ENCODE measurements around the gene RFX7. TPM values are rescaled to one million over a fixed set of nuclear protein-coding genes. Genes with fewer than 3 reads are reported as not detected.

RFX7 gene
- total and polyA plus RNA-seq, 2 experiments from 2014 or later = 5.9 to 11.6 TPM

- Histone ChIP-seq H3K9me3 (ENCODE audit: low read depth) (no peaks in the 10 kb centered on the region), H3K36me3 (peaks cover 8% of the 10 kb centered on the region), H3K4me1 (ENCODE audit: low read depth) (no peaks in the 10 kb centered on the region), H3K4me3 (no peak overlapping the region), H3K27ac (no peak overlapping the region), H3K27me3 (no peaks in the 10 kb centered on the region)
- TF ChIP-seq CTCF (IDR thresholded peaks at IDR 0.05; ENCODE audit: low read depth, low read length) = no peak
- DNase-seq (ENCODE audit: low read depth in 1 of 2, low spot score in 1 of 2) = no peak
These were observed 155.3 kb downstream of the RFX7 start for GRCh38 chr15:56088389-56088788.

- DNase-seq (ENCODE audit: low read depth in 1 of 2, low spot score in 1 of 2) = no peak
- Histone ChIP-seq H3K4me3 (no peak overlapping the region), H3K27ac (no peak overlapping the region), H3K4me1 (ENCODE audit: low read depth) (no peaks in the 10 kb centered on the region), H3K9me3 (ENCODE audit: low read depth) (no peaks in the 10 kb centered on the region), H3K36me3 (no peaks in the 10 kb centered on the region), H3K27me3 (no peaks in the 10 kb centered on the region)
- no peak for TF ChIP-seq CTCF (IDR thresholded peaks at IDR 0.05; ENCODE audit: low read depth, low read length)
These were observed 157.1 kb downstream of the RFX7 start for GRCh38 chr15:56086566-56086965.

- Histone ChIP-seq H3K27ac (no peak overlapping the region), H3K9me3 (ENCODE audit: low read depth) (no peaks in the 10 kb centered on the region), H3K36me3 (no peaks in the 10 kb centered on the region), H3K4me3 (no peak overlapping the region), H3K27me3 (no peaks in the 10 kb centered on the region), H3K4me1 (ENCODE audit: low read depth) (no peaks in the 10 kb centered on the region)
- no peak for TF ChIP-seq CTCF (IDR thresholded peaks at IDR 0.05; ENCODE audit: low read depth, low read length)
- DNase-seq (ENCODE audit: low read depth in 1 of 2, low spot score in 1 of 2) = no peak
These were observed 161.4 kb downstream of the RFX7 start for GRCh38 chr15:56082263-56082761.

GRCh38 chr15:56077081-56077480 lies 166.6 kb downstream of the RFX7 start:
- no peaks in the 10 kb centered on the region for H3K36me3 ChIP-seq
- no peaks in the 10 kb centered on the region for H3K9me3 ChIP-seq (ENCODE audit: low read depth)
- H3K27ac ChIP-seq = no peak overlapping the region
- no peak overlapping the region for H3K4me3 ChIP-seq
- no peak for DNase-seq (ENCODE audit: low read depth in 1 of 2, low spot score in 1 of 2)
- H3K4me1 ChIP-seq (ENCODE audit: low read depth) = no peaks in the 10 kb centered on the region
- TF ChIP-seq CTCF (IDR thresholded peaks at IDR 0.05; ENCODE audit: low read depth, low read length) = no peak
- H3K27me3 ChIP-seq = no peaks in the 10 kb centered on the region

GRCh38 chr15:56076640-56077039 lies 167.0 kb downstream of the RFX7 start:
- H3K4me1 ChIP-seq (ENCODE audit: low read depth) = no peaks in the 10 kb centered on the region
- H3K4me3 ChIP-seq = no peak overlapping the region
- H3K27ac ChIP-seq = no peak overlapping the region
- no peaks in the 10 kb centered on the region for H3K36me3 ChIP-seq
- no peak for TF ChIP-seq CTCF (IDR thresholded peaks at IDR 0.05; ENCODE audit: low read depth, low read length)
- no peaks in the 10 kb centered on the region for H3K9me3 ChIP-seq (ENCODE audit: low read depth)
- H3K27me3 ChIP-seq = no peaks in the 10 kb centered on the region
- no peak for DNase-seq (ENCODE audit: low read depth in 1 of 2, low spot score in 1 of 2)
